ENCODE data around the gene ANO7.
A peak's percentile ranks its signal among the peaks of the same experiment; 100 is the strongest.

ANO7 gene, protein sequence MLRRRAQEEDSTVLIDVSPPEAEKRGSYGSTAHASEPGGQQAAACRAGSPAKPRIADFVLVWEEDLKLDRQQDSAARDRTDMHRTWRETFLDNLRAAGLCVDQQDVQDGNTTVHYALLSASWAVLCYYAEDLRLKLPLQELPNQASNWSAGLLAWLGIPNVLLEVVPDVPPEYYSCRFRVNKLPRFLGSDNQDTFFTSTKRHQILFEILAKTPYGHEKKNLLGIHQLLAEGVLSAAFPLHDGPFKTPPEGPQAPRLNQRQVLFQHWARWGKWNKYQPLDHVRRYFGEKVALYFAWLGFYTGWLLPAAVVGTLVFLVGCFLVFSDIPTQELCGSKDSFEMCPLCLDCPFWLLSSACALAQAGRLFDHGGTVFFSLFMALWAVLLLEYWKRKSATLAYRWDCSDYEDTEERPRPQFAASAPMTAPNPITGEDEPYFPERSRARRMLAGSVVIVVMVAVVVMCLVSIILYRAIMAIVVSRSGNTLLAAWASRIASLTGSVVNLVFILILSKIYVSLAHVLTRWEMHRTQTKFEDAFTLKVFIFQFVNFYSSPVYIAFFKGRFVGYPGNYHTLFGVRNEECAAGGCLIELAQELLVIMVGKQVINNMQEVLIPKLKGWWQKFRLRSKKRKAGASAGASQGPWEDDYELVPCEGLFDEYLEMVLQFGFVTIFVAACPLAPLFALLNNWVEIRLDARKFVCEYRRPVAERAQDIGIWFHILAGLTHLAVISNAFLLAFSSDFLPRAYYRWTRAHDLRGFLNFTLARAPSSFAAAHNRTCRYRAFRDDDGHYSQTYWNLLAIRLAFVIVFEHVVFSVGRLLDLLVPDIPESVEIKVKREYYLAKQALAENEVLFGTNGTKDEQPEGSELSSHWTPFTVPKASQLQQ

DNA sequence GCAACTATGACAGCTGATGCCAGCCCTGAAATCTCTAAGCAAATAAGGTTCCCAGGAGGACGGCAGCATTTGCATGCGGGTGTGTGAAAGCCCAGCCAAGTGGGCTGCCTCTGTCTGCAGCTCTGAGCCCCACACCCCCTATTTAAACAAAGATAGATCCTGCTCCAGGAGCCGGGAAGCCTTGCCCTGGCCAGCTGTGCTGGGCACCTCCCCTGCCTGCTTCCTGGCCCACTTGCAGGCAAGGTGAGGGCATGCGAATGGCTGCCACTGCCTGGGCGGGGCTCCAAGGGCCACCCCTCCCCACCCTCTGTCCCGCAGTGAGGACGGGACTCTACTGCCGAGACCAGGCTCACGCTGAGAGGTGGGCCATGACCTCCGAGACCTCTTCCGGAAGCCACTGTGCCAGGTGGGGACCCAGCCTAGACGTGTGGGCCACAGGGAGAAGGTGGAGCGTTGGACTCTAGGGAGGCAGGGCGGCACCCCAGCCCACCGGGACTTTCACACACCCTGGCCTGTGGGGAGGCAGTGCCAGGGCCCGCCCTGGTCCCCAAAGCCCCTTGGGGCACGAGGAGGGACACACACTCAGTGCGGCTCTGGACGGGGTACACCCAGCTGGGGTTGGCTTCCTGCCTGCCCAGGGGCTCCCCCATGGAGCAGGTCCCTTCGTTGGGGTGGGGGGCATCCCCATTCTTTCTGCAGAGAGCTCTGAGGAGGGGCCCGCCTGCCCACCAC, at the start of gene ANO7:
Gene ANO7 (plus strand): TSS at position 317 of the 732 bp plus-strand sequence. CDS start 1,387 bp downstream, outside the sequence.
- H3K4me1 ChIP-seq (ENCODE audit: control insufficient read depth, insufficient read depth, low read length): peaks cover 15% of the 10 kb centered on the region; the same call in 1 of the 2 replicates
- H3K4me3 ChIP-seq (ENCODE audit: low read depth, low read length): no peak within 1 kb of the TSS
- no peaks in the 10 kb centered on the region for H3K27me3 ChIP-seq (ENCODE audit: control insufficient read depth, insufficient read depth, low read length)

GRCh38 chr2:241139531-241140444, 48.7 kb upstream of the ANO7 start:
- H3K36me3 ChIP-seq (ENCODE audit: control insufficient read depth, insufficient read depth, low read length): peaks cover 69% of the 10 kb centered on the region

More for the DNA sequence above, at the start of gene ANO7:
- no peak within 1 kb of the TSS for H3K9ac ChIP-seq (ENCODE audit: low read length)
- H3K36me3 ChIP-seq (ENCODE audit: control insufficient read depth, insufficient read depth, low read length): no peaks in the 10 kb centered on the region
- H3K9me3 ChIP-seq (ENCODE audit: control insufficient read depth, insufficient read depth, low read depth, low read length): no peaks in the 10 kb centered on the region
- H3K27ac ChIP-seq (ENCODE audit: low read depth, low read length): no peak within 1 kb of the TSS

DNA sequence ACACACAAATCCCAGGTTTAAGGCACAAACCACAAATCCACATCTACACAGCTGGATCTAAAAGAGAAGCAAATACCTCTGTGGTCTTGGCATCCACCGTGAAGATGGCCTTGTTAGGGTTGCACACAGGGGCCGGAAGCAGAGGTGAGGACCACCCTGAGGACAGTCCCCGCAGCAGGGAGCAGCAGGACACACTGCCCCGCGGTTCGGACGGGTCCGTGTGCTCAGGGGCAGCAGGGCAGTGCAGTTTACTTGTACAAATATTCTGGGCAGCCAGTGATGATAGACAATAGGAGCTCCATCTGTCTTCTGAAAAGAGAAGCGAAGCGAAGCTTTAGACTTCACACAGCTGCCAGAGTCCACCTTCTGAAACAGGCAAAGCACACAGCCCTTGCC, 48.0 kb upstream of the ANO7 start:
- Histone ChIP-seq H3K36me3 (ENCODE audit: control insufficient read depth, insufficient read depth, low read length) (peaks cover 62% of the 10 kb centered on the region), H3K27me3 (ENCODE audit: control insufficient read depth, insufficient read depth, low read length) (no peaks in the 10 kb centered on the region), H3K27ac (ENCODE audit: low read depth, low read length) (no peak overlapping the region), H3K4me1 (ENCODE audit: control insufficient read depth, insufficient read depth, low read length) (no peaks in the 10 kb centered on the region), H3K4me3 (ENCODE audit: low read depth, low read length) (no peak overlapping the region), H3K9ac (ENCODE audit: low read length) (no peak overlapping the region), H3K9me3 (ENCODE audit: control insufficient read depth, insufficient read depth, low read depth, low read length) (no peaks in the 10 kb centered on the region)

More at GRCh38 chr2:241139531-241140444, 48.7 kb upstream of the ANO7 start:
- H3K27me3 ChIP-seq (ENCODE audit: control insufficient read depth, insufficient read depth, low read length): no peaks in the 10 kb centered on the region
- H3K4me1 ChIP-seq (ENCODE audit: control insufficient read depth, insufficient read depth, low read length): no peaks in the 10 kb centered on the region
- H3K4me3 ChIP-seq (ENCODE audit: low read depth, low read length): no peak overlapping the region
- no peak overlapping the region for H3K9ac ChIP-seq (ENCODE audit: low read length)
- H3K9me3 ChIP-seq (ENCODE audit: control insufficient read depth, insufficient read depth, low read depth, low read length): no peaks in the 10 kb centered on the region
- H3K27ac ChIP-seq (ENCODE audit: low read depth, low read length): no peak overlapping the region

- Histone ChIP-seq H3K36me3 (ENCODE audit: control insufficient read depth, insufficient read depth, low read length) (peaks cover 55% of the 10 kb centered on the region), H3K4me1 (ENCODE audit: control insufficient read depth, insufficient read depth, low read length) (no peaks in the 10 kb centered on the region), H3K9me3 (ENCODE audit: control insufficient read depth, insufficient read depth, low read depth, low read length) (no peaks in the 10 kb centered on the region), H3K4me3 (ENCODE audit: low read depth, low read length) (no peak overlapping the region), H3K9ac (ENCODE audit: low read length) (no peak overlapping the region), H3K27me3 (ENCODE audit: control insufficient read depth, insufficient read depth, low read length) (no peaks in the 10 kb centered on the region), H3K27ac (ENCODE audit: low read depth, low read length) (no peak overlapping the region)
These were observed 47.2 kb upstream of the ANO7 start for GRCh38 chr2:241141214-241141770.

DNA sequence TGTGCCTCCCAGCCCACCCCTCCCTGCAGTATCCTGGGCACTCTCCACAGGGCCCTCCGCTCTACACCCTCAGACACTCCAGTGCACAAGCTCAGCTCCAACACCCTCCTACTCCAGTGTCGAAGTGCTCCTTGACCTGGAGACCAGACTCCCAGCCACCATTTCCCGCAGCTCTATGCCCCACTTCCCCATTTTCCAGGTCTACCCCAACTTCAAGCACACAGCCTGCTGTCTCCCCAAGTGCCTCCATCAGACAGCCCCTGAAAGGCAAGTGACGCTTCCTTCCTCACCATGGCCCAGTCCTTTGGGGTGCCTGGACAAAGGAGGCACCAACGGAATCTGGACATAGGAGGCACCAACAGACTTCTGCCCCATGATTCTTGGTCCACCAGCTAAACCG, 46.4 kb upstream of the ANO7 start:
- H3K9ac ChIP-seq (ENCODE audit: low read length): no peak overlapping the region
- no peaks in the 10 kb centered on the region for H3K9me3 ChIP-seq (ENCODE audit: control insufficient read depth, insufficient read depth, low read depth, low read length)
- no peak overlapping the region for H3K4me3 ChIP-seq (ENCODE audit: low read depth, low read length)
- no peak overlapping the region for H3K27ac ChIP-seq (ENCODE audit: low read depth, low read length)
- H3K4me1 ChIP-seq (ENCODE audit: control insufficient read depth, insufficient read depth, low read length): no peaks in the 10 kb centered on the region
- H3K36me3 ChIP-seq (ENCODE audit: control insufficient read depth, insufficient read depth, low read length): peaks cover 47% of the 10 kb centered on the region
- H3K27me3 ChIP-seq (ENCODE audit: control insufficient read depth, insufficient read depth, low read length): no peaks in the 10 kb centered on the region

DNA sequence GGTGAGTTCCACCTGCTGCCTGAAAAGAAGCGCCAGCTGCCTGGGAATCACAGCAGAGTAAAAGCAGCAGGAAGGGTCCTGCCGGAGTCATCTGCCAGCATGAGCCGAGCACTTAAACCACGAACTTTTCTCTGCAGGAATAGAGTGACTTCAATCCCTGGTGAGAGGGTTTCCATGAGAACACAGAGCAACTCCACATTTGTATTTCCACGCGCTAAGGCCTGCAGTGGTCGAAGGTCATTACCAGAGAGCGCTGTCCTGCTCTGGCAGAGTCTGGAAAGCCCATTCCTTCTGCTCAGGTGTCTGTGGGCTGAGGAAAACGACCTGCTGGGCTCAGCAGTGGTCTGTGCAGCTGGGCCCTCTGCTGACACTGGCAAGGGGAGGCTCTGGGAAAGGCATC, 45.9 kb upstream of the ANO7 start:
- H3K4me3 ChIP-seq (ENCODE audit: low read depth, low read length): no peak overlapping the region
- no peak overlapping the region for H3K27ac ChIP-seq (ENCODE audit: low read depth, low read length)
- no peak overlapping the region for H3K9ac ChIP-seq (ENCODE audit: low read length)
- no peaks in the 10 kb centered on the region for H3K9me3 ChIP-seq (ENCODE audit: control insufficient read depth, insufficient read depth, low read depth, low read length)
- H3K36me3 ChIP-seq (ENCODE audit: control insufficient read depth, insufficient read depth, low read length): peaks cover 42% of the 10 kb centered on the region
- no peaks in the 10 kb centered on the region for H3K27me3 ChIP-seq (ENCODE audit: control insufficient read depth, insufficient read depth, low read length)
- H3K4me1 ChIP-seq (ENCODE audit: control insufficient read depth, insufficient read depth, low read length): no peaks in the 10 kb centered on the region

GRCh38 chr2:241146286-241146685, 42.2 kb upstream of the ANO7 start:
- no peak overlapping the region for H3K27ac ChIP-seq (ENCODE audit: low read depth, low read length)
- H3K9ac ChIP-seq (ENCODE audit: low read length): no peak overlapping the region
- H3K9me3 ChIP-seq (ENCODE audit: control insufficient read depth, insufficient read depth, low read depth, low read length): no peaks in the 10 kb centered on the region
- H3K27me3 ChIP-seq (ENCODE audit: control insufficient read depth, insufficient read depth, low read length): peaks cover 2% of the 10 kb centered on the region; the same call in 1 of the 2 replicates
- no peak overlapping the region for H3K4me3 ChIP-seq (ENCODE audit: low read depth, low read length)
- H3K4me1 ChIP-seq (ENCODE audit: control insufficient read depth, insufficient read depth, low read length): peaks cover 10% of the 10 kb centered on the region
- H3K36me3 ChIP-seq (ENCODE audit: control insufficient read depth, insufficient read depth, low read length): peaks cover 7% of the 10 kb centered on the region

- H3K36me3 ChIP-seq (ENCODE audit: control insufficient read depth, insufficient read depth, low read length): peaks cover 5% of the 10 kb centered on the region
- peaks cover 2% of the 10 kb centered on the region; the same call in 1 of the 2 replicates for H3K27me3 ChIP-seq (ENCODE audit: control insufficient read depth, insufficient read depth, low read length)
- H3K9ac ChIP-seq (ENCODE audit: low read length): no peak overlapping the region
- no peaks in the 10 kb centered on the region for H3K9me3 ChIP-seq (ENCODE audit: control insufficient read depth, insufficient read depth, low read depth, low read length)
- peaks cover 17% of the 10 kb centered on the region for H3K4me1 ChIP-seq (ENCODE audit: control insufficient read depth, insufficient read depth, low read length)
- no peak overlapping the region for H3K4me3 ChIP-seq (ENCODE audit: low read depth, low read length)
- H3K27ac ChIP-seq (ENCODE audit: low read depth, low read length): no peak overlapping the region
These were observed 41.1 kb upstream of the ANO7 start for GRCh38 chr2:241147336-241147735.

DNA sequence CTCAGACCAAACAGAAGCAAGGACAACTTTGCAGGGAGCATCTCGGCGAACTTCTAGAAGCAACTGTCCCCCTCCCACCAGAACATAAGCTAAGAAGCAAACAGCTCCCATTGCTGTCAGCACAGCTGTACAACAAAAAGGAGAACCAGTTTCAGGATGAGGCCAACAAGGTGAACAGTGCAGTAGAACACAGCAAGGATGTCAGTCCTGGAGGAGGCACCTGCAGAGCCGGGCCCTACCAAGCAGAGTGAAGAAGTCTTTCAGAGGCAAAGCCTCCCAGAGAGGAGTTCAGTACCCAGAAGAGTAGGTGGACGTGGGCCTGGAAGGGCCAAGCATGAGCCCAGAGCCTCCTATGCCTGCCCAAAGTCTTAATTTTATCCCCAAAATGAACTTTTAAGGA, 40.2 kb upstream of the ANO7 start:
- Histone ChIP-seq H3K4me3 (ENCODE audit: low read depth, low read length) (peak overlapping the region; percentile 75), H3K27me3 (ENCODE audit: control insufficient read depth, insufficient read depth, low read length) (peaks cover 2% of the 10 kb centered on the region; the same call in 1 of the 2 replicates), H3K9ac (ENCODE audit: low read length) (no peak overlapping the region), H3K4me1 (ENCODE audit: control insufficient read depth, insufficient read depth, low read length) (peaks cover 17% of the 10 kb centered on the region), H3K9me3 (ENCODE audit: control insufficient read depth, insufficient read depth, low read depth, low read length) (no peaks in the 10 kb centered on the region), H3K36me3 (ENCODE audit: control insufficient read depth, insufficient read depth, low read length) (no peaks in the 10 kb centered on the region), H3K27ac (ENCODE audit: low read depth, low read length) (no peak overlapping the region)

All from HUES6 (cell line).